Smooth muscle cell of the brain vasculature (primary cell): ENCODE data around the gene ICOSLG.
"Not testable (repeated sequence)": the region's sequence is repeated elsewhere in the genome, so short reads cannot be mapped to it uniquely, and the experiment has no call there.

Experiments used
- DNase-seq: peaks from one replicate; pipeline ENCODE4 v3.0.0-alpha.2; 2012; ENCODE audit warnings: low read depth, low spot score

ICOSLG gene, protein sequence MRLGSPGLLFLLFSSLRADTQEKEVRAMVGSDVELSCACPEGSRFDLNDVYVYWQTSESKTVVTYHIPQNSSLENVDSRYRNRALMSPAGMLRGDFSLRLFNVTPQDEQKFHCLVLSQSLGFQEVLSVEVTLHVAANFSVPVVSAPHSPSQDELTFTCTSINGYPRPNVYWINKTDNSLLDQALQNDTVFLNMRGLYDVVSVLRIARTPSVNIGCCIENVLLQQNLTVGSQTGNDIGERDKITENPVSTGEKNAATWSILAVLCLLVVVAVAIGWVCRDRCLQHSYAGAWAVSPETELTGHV

GRCh38 chr21:44240842-44241241, at the start of gene ICOSLG:
Gene ICOSLG, minus strand, starts transcription at chr21:44240943. Its CDS starts 126 bp downstream, at chr21:44240817.
- not testable (repeated sequence) for DNase-seq

DNA sequence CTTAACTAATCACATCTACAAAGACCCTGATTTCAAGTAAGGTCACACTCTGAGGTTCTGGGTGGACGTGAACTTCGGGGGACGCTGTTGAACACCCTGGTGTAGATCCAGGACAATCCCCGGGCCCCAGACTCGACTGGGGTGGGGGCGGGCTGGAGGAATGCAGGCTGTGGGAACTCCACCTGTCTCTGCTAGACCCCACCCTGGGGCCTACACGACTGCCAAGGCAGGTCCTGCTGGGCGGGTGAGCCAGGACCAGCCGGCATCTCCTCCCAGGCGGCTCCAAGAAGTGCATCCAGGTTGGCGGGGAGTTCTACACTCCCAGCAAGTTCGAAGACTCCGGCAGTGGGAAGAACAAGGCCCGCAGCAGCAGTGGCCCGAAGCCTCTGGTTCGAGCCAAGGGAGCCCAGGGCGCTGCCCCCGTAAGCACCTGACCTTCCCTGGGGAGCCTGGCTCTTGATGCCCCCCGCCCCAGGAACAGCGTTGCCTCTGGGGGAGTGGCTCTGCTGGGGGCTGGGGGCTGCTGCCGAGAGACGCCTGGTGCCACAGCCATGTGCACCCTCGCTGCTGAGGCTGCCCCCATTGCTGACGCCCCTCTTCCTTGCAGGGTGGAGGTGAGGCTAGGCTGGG, 48.8 kb upstream of the ICOSLG start:
- no peak for DNase-seq

DNA sequence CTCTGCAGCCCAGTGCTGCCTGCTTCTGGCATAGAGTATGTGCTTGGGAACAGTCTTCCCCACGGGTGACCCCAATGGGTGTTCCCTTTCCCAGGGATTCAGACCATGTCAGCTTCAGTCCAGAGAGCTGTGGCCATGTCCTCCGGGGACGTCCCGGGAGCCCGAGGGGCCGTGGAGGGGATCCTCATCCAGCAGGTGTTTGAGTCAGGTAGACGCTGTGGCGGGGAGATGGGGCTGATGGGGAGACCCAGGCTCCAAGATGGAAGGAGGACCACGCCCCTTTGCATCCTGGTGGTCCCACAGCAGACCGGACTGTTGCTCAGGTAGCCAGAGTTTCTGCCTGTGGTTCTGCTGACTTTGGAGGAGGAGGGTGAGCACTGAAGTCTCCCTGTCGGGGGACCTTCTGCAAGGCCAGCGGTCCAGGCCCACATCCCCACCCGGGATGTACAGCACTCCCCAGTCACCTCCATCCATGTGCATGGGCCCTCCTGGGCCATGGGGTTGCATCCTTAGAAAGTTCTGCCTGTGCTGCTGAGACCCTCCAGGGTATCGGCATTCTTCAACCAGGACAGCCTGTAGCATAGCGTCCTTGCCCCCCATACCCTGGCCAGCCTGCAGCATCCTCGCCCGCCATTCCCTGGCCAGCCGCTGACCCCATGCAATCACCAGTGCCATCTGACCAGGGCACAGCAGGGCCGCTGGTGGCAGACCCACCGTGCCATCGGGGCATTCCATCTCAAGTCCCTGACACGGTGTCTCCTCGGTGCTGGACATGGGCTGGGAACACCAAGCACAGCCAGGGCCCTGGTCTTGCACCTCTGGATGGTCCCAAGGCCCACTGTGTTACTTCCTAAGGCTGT, 47.7 kb upstream of the ICOSLG start:
- DNase-seq = no peak

DNA sequence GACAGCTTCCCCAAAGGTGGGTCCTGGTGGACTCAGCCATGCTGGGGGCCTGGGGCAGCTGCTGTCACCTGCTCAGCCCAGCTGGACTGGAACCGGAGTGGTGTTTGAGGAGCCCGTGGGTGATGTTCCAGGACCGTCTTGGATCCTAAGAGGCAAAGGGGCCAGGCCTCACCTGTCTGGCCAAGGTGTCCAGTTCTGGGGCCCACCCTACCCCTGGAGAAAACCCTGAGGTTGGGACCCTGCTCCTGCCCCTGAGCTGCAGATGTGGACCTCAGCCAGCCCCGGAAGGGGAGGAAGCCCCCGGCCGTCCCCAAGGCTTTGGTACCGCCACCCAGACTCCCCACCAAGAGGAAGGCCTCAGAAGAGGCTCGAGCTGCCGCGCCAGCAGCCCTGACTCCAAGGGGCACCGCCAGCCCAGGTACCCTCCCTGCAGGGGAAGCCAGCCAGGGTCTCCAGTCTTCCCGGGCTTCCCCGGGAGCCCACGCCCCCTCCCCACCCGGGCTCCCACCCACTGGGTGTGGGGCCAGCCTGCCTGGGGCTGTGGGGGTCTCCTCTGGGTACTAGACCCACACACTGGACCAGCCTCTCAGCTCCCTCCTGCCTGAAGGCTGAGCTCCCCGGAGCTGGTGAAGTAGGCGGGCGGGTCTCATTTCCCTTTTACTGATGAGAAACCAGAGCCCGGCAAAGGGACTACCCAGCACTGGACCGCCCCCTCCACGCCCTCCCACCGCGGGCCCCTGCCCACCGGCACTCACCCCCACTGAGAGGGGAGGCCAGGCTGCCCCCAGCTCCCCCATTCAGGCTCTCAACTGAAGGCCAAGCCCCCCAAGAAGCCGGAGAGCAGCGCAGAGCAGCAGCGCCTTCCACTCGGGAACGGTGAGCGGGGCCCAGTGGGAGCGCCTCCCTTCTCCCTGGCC, 46.2 kb upstream of the ICOSLG start:
- DNase-seq = no peak

GRCh38 chr21:44286086-44286715, 45.5 kb upstream of the ICOSLG start:
- no peak for DNase-seq

DNA sequence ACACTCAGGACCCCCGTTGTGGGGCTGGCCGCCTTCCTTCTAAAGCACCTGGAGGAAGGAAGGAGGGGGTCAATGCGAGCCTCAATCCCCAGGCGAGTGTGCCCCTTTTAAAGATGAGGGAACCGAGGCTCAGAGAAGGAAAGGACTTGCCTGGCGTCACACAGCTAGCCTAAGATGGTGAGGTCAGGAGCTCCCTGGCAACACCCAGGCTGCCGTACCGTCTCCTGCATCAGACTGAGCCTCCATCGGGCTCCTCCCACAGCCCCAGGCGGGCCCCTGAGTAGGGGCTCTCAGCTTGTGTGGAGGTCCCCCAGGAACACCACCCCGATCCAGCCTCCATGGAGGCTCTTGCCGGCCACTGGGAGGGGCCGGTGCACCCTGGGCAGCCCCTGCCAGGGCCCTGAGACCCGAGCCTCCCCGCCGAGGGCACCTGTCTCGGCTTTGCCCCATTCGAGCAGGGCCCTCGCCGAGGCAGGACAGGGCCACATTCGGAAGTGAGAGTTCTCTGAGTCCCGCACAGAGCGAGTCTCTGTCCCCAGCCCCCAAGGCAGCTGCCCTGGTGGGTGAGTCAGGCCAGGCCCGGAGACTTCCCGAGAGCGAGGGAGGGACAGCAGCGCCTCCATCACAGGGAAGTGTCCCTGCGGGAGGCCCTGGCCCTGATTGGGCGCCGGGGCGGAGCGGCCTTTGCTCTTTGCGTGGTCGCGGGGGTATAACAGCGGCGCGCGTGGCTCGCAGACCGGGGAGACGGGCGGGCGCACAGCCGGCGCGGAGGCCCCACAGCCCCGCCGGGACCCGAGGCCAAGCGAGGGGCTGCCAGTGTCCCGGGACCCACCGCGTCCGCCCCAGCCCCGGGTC, 44.6 kb upstream of the ICOSLG start, which contains the start of gene AIRE:
Gene AIRE, plus strand, starts transcription at position 739 of the 855 bp plus-strand sequence. CDS start 131 bp downstream, outside the sequence.
- DNase-seq = no peak

DNA sequence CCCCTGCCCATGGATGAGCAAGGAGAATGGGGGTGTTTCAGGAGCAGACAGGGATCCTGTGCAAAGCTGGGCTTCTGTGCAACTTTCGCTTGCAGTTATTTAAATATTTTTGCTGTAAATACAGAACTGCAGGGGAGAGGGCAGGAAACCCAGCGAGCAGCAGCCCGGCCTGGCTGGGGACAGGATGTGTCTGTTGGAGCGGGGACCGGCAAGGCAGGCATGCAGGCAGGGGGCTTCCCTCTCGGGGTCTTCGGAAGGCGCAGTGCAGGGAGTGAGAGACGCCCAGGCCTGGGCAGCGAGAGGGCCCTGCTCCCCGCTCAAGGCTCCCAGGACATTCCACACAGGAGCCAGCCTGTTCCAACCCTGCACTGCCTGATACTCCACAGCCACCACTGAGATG, 43.2 kb upstream of the ICOSLG start:
- DNase-seq = no peak

- not testable (repeated sequence) for DNase-seq
Observed at GRCh38 chr21:44283211-44283785, 42.6 kb upstream of the ICOSLG start.

- no peak for DNase-seq
Observed at GRCh38 chr21:44282370-44282769, 41.6 kb upstream of the ICOSLG start.

DNA sequence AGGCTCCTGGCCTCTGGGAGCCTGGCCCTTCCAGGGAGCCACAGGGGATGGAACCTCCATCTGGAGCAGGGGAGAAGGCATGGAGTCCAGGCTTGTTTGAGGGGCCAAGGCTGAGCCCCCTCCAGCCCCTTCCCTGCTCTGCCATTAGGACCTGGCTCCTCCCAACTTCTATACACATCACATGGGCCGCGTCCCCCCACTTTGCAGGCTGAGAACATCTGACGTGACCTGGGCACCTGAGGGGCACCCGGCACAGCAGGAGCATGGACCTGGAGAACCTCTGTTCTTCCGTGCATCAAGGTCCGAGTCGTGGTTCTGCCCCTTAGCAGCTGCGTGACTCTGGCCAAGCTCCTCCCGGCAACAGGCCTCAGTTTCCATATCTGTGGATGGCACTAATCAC, 41.1 kb upstream of the ICOSLG start:
- DNase-seq = no peak

- DNase-seq = no peak
Observed at GRCh38 chr21:44279354-44280260, 38.9 kb upstream of the ICOSLG start.

- DNase-seq = no peak
Observed at GRCh38 chr21:44275041-44275440, 34.3 kb upstream of the ICOSLG start.

- no peak for DNase-seq
Observed at GRCh38 chr21:44273046-44273445, 32.3 kb upstream of the ICOSLG start.

- no peak for DNase-seq
Observed at GRCh38 chr21:44272284-44272858, 31.6 kb upstream of the ICOSLG start.

- no peak for DNase-seq
Observed at GRCh38 chr21:44271558-44272283, 31.0 kb upstream of the ICOSLG start.

- DNase-seq = no peak
Observed at GRCh38 chr21:44269090-44269489, 28.3 kb upstream of the ICOSLG start.

DNA sequence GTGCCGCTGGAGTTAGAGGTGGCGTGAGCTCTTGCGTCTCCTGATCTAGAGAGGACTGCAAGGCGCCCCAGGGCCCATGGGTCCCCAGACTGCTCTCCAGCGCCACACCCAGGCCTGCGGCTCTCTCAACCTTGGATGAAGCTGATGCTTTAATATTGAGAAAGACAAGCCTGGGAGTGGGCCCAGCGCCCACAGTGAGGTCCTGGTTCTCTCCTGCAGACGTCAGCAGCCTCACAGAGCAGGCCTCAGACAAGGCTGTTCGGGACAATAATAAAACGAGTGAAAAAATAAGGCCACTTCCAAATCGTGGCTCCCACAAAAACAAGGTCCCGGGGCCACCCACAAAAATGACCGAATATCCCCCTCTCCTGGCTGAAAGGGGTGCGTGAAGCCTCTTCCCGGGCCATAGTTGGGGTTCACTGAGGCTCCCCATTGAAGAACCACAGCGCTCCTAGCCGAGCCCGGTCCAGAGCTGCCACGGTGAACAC, 27.0 kb upstream of the ICOSLG start:
- DNase-seq = no peak
